T-cell (primary cell): Measurements from ENCODE around the gene ERCC6L. TPM values are rescaled to one million over a fixed set of nuclear protein-coding genes. Genes with fewer than 3 reads are reported as not detected.

ENCODE experiments used
- ATAC-seq, 4 experiments: fragments of 200-7000 bp in 3 of 4; fragments of 150-1000 bp in 1 of 4; cut with Tn5 transposase; replicated peaks in 1 of 4; 1 replicate in 3 of 4; 2 replicates in 1 of 4; pipeline ENCODE4 v1.10.0; 2021; ENCODE audit warnings: moderate library complexity in 3 of 4, mild to moderate bottlenecking in 2 of 4, moderate number of reproducible peaks in 1 of 4
- CTCF ChIA-PET, 2 donors: fragments of 300-600 bp; sonication (Branson Sonifier 250); formaldehyde crosslinking; loops; one replicate each; lab custom pipeline; 2022; ENCODE audit warnings: antibody characterized with exemption in 2 of 2; lab: Charles Lee
- POLR2A ChIA-PET, 2 donors: fragments of 300-600 bp; sonication (Branson Sonifier 250); formaldehyde crosslinking; loops; one replicate each; lab custom pipeline; 2022; ENCODE audit warnings: antibody characterized with exemption in 2 of 2; lab: Charles Lee
- DNase-seq, 35 experiments: peaks; one replicate each; pipeline versions ENCODE4 v3.0.0 to v3.0.0-alpha.2; 2013 to 2023
- H3K27ac ChIP-seq: one replicate; pipeline ENCODE4 v1.5.1; 2013; ENCODE audit warnings: low read length
- H3K27me3 ChIP-seq, 2 experiments: replicated peaks in 1 of 2; 1 replicate in 1 of 2; 2 replicates in 1 of 2; pipeline versions ENCODE4 v1.6.1 to v1.7.0; 2013; ENCODE audit warnings: low read length in 1 of 2, mixed read lengths in 1 of 2; ENCODE audit not compliant: control insufficient read depth in 2 of 2, insufficient read depth in 2 of 2; ENCODE audit errors: extremely low read depth in 1 of 2
- H3K36me3 ChIP-seq, 2 donors: 1 replicate in 1 of 2; 2 replicates in 1 of 2; pipeline versions ENCODE4 v1.6.1 to v1.7.0; 2013; ENCODE audit warnings: low read length in 1 of 2; ENCODE audit not compliant: control insufficient read depth in 2 of 2, insufficient read depth in 1 of 2; ENCODE audit errors: extremely low read depth in 1 of 2
- H3K4me1 ChIP-seq, 2 experiments: 1 replicate in 1 of 2; 2 replicates in 1 of 2; pipeline versions ENCODE4 v1.6.1 to v1.7.0; 2013; ENCODE audit warnings: low read length in 2 of 2, mixed read lengths in 1 of 2; ENCODE audit not compliant: insufficient read depth in 2 of 2, control insufficient read depth in 1 of 2; ENCODE audit errors: extremely low read depth in 1 of 2
- H3K4me3 ChIP-seq, 2 donors: 1 replicate in 1 of 2; 2 replicates in 1 of 2; pipeline versions ENCODE4 v1.5.1 to v1.7.0; 2013; ENCODE audit warnings: mild to moderate bottlenecking in 2 of 2, low read length in 1 of 2, moderate library complexity in 1 of 2; ENCODE audit not compliant: control insufficient read depth in 1 of 2; ENCODE audit errors: extremely low read depth in 1 of 2
- H3K9me3 ChIP-seq: 2 replicates; pipeline ENCODE4 v1.7.0; 2013
- H3K27ac Mint-ChIP-seq, 2 donors: one replicate each; pipeline ENCODE4 v1.8.0; 2020 to 2021; ENCODE audit warnings: mild to moderate bottlenecking in 2 of 2, mixed read lengths in 2 of 2
- H3K27me3 Mint-ChIP-seq, 2 donors: one replicate each; pipeline ENCODE4 v1.8.0; 2021 to 2022; ENCODE audit warnings: mixed read lengths in 2 of 2
- H3K36me3 Mint-ChIP-seq: one replicate; pipeline ENCODE4 v1.8.0; 2021; ENCODE audit warnings: mixed read lengths
- H3K4me1 Mint-ChIP-seq, 3 donors: one replicate each; pipeline ENCODE4 v1.8.0; 2020 to 2022; ENCODE audit warnings: mixed read lengths in 3 of 3, mild to moderate bottlenecking in 1 of 3
- H3K4me3 Mint-ChIP-seq, 3 donors: one replicate each; pipeline ENCODE4 v1.8.0; 2020 to 2022; ENCODE audit warnings: mild to moderate bottlenecking in 3 of 3, mixed read lengths in 3 of 3, moderate library complexity in 3 of 3
- H3K9me3 Mint-ChIP-seq, 3 donors: one replicate each; pipeline ENCODE4 v1.8.0; 2020 to 2022; ENCODE audit warnings: mixed read lengths in 3 of 3
- WGBS: methylation state at CpG from one replicate; pipeline ENCODE4 v1.1.5; 2013; ENCODE audit warnings: missing lambda C conversion rate; ENCODE audit not compliant: insufficient coverage; 5-methylcytosine and 5-hydroxymethylcytosine counted together
- total RNA-seq, 35 experiments: library from RNA in 6 of 35; stranded (reverse) in 6 of 35; fragments of 120-200 nt in 1 of 35; gene quantifications; one replicate each; pipeline versions ENCODE4 v1.2.1 to v1.2.4 and lab custom pipeline; 2013 to 2026

Gene ERCC6L
- total RNA-seq, 5 donors from 2014 or later (not counting 1 experiment from before 2014, with no cell fraction given), result 0.07 to 1.1 (median 0.30) TPM

- Mint-ChIP-seq H3K9me3 (no peaks in the 10 kb centered on the region), H3K27ac (no peak overlapping the region), H3K36me3 (peaks cover 34% of the 10 kb centered on the region), H3K27me3 (no peaks in the 10 kb centered on the region), H3K4me3 (no peak overlapping the region), H3K4me1 (no peaks in the 10 kb centered on the region)
- Histone ChIP-seq H3K4me1 (no peaks in the 10 kb centered on the region), H3K27ac (no peak overlapping the region), H3K4me3 (no peak overlapping the region), H3K27me3 (no peaks in the 10 kb centered on the region), H3K9me3 (no peaks in the 10 kb centered on the region), H3K36me3 (peaks cover 0 to 3% of the 10 kb centered on the region in 2 donors)
- no peak for DNase-seq
- ChIA-PET CTCF (no interaction called here), POLR2A (no interaction called here)
- WGBS, result no CpG with 5 or more reads among the region's 4 CpGs
- no peak for ATAC-seq
These were observed 30.6 kb downstream of the ERCC6L start for GRCh38 chrX:72208126-72208800.

DNA sequence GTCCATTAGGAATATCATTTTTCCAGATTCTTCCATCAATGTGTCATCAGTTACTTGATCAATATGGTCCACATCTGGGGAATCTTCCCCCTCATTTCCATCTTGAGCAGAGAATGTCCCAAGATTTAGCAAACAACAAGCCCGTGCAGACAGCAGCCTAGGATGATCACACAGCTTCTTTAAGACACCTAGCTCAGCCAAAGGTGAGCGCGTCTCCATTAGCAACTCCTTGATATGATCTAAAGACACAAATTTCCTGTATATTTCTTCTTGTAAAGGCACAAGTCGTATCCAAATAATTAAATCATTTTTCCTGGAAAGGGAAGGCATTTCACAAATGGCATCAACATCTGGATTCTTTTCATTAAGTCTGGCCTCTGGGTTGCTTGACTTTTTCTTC is 31.5 kb downstream of the ERCC6L start:
- Mint-ChIP-seq H3K27ac (no peak overlapping the region), H3K4me3 (no peak overlapping the region), H3K27me3 (no peaks in the 10 kb centered on the region), H3K9me3 (no peaks in the 10 kb centered on the region), H3K4me1 (no peaks in the 10 kb centered on the region), H3K36me3 (peaks cover 34% of the 10 kb centered on the region)
- POLR2A ChIA-PET, result no interaction called here
- CTCF ChIA-PET, result no interaction called here
- WGBS, result no CpG with 5 or more reads among the region's 4 CpGs
- Histone ChIP-seq H3K4me1 (no peaks in the 10 kb centered on the region), H3K27me3 (no peaks in the 10 kb centered on the region), H3K9me3 (no peaks in the 10 kb centered on the region), H3K4me3 (no peak overlapping the region), H3K36me3 (peaks cover 0 to 6% of the 10 kb centered on the region in 2 donors), H3K27ac (no peak overlapping the region)
- no peak for DNase-seq
- ATAC-seq, result no peak

GRCh38 chrX:72205706-72206105 is 33.1 kb downstream of the ERCC6L start:
- Histone ChIP-seq H3K9me3 (no peaks in the 10 kb centered on the region), H3K36me3 (peaks cover 0 to 6% of the 10 kb centered on the region in 2 donors), H3K4me3 (no peak overlapping the region), H3K27ac (no peak overlapping the region), H3K27me3 (no peaks in the 10 kb centered on the region), H3K4me1 (no peaks in the 10 kb centered on the region)
- Mint-ChIP-seq H3K4me3 (no peak overlapping the region), H3K27ac (no peak overlapping the region), H3K27me3 (no peaks in the 10 kb centered on the region), H3K9me3 (no peaks in the 10 kb centered on the region), H3K36me3 (peaks cover 34% of the 10 kb centered on the region), H3K4me1 (no peaks in the 10 kb centered on the region)
- ATAC-seq, result no peak
- CTCF ChIA-PET, result no interaction called here
- no peak for DNase-seq
- POLR2A ChIA-PET, result no interaction called here
- WGBS, result no CpG with 5 or more reads among the region's 2 CpGs

- no peaks in the 10 kb centered on the region for H3K4me1 ChIP-seq
- H3K9me3 ChIP-seq, result no peaks in the 10 kb centered on the region
- CTCF ChIA-PET, result no interaction called here
- Mint-ChIP-seq H3K4me3 (no peak overlapping the region), H3K27me3 (no peaks in the 10 kb centered on the region), H3K27ac (no peak overlapping the region), H3K9me3 (no peaks in the 10 kb centered on the region), H3K36me3 (peaks cover 25% of the 10 kb centered on the region), H3K4me1 (no peaks in the 10 kb centered on the region)
- peaks cover 0 to 9% of the 10 kb centered on the region in 2 donors for H3K36me3 ChIP-seq
- 80% methylated on average over 1 of the region's 6 CpGs for WGBS
- ATAC-seq, result no peak
- DNase-seq, result no peak
- H3K27ac ChIP-seq, result no peak overlapping the region
- POLR2A ChIA-PET, result no interaction called here
- H3K27me3 ChIP-seq, result no peaks in the 10 kb centered on the region
- no peak overlapping the region for H3K4me3 ChIP-seq
These were observed 35.4 kb downstream of the ERCC6L start for GRCh38 chrX:72203421-72203820.

- Histone ChIP-seq H3K27ac (no peak overlapping the region), H3K27me3 (no peaks in the 10 kb centered on the region), H3K4me3 (no peak overlapping the region), H3K36me3 (peaks cover 0 to 13% of the 10 kb centered on the region in 2 donors), H3K4me1 (no peaks in the 10 kb centered on the region), H3K9me3 (no peaks in the 10 kb centered on the region)
- H3K4me1 Mint-ChIP-seq, result no peaks in the 10 kb centered on the region
- POLR2A ChIA-PET, result interaction anchor here in 1 of 2 donors (0.6 kb wide), 1 partner anchor 1172 kb away, joined by 3 read pairs; no protein-coding TSS in a partner anchor
- no CpG with 5 or more reads among the region's 4 CpGs for WGBS
- H3K27ac Mint-ChIP-seq, result no peak overlapping the region
- ATAC-seq (no peak), DNase-seq (no peak)
- H3K27me3 Mint-ChIP-seq, result no peaks in the 10 kb centered on the region
- H3K4me3 Mint-ChIP-seq, result no peak overlapping the region
- H3K9me3 Mint-ChIP-seq, result no peaks in the 10 kb centered on the region
- CTCF ChIA-PET, result no interaction called here
- H3K36me3 Mint-ChIP-seq, result peaks cover 28% of the 10 kb centered on the region
These were observed 35.9 kb downstream of the ERCC6L start for GRCh38 chrX:72202792-72203401.

- no CpG with 5 or more reads among the region's 7 CpGs for WGBS
- ATAC-seq, result no peak
These were observed 36.8 kb downstream of the ERCC6L start for GRCh38 chrX:72201836-72202536.

More at GRCh38 chrX:72201836-72202536, 36.8 kb downstream of the ERCC6L start:
- no peaks in the 10 kb centered on the region for H3K9me3 Mint-ChIP-seq
- no peak overlapping the region for H3K27ac ChIP-seq
- no peak overlapping the region for H3K4me3 Mint-ChIP-seq
- CTCF ChIA-PET, result no interaction called here
- no peak for DNase-seq
- H3K4me3 ChIP-seq, result no peak overlapping the region
- POLR2A ChIA-PET, result interaction anchor here in 1 of 2 donors (0.6 kb wide), 2 partner anchors 1171 to 1794 kb away, joined by 3 to 4 read pairs; no protein-coding TSS in a partner anchor
- no peaks in the 10 kb centered on the region for H3K4me1 Mint-ChIP-seq
- peaks cover 0 to 21% of the 10 kb centered on the region in 2 donors for H3K36me3 ChIP-seq
- no peaks in the 10 kb centered on the region for H3K4me1 ChIP-seq
- H3K36me3 Mint-ChIP-seq, result peaks cover 23% of the 10 kb centered on the region
- H3K27ac Mint-ChIP-seq, result no peak overlapping the region
- H3K9me3 ChIP-seq, result no peaks in the 10 kb centered on the region
- H3K27me3 Mint-ChIP-seq, result no peaks in the 10 kb centered on the region
- H3K27me3 ChIP-seq, result no peaks in the 10 kb centered on the region
